ENCODE data around the gene TNRC18. TPM values are rescaled to one million over a fixed set of nuclear protein-coding genes. Genes with fewer than 3 reads are reported as not detected.
"Not testable (repeated sequence)": the region's sequence is repeated elsewhere in the genome, so short reads cannot be mapped to it uniquely, and the experiment has no call there.

TNRC18 gene
- total RNA-seq, 1 experiment from 2014 or later, result 159 TPM

DNA sequence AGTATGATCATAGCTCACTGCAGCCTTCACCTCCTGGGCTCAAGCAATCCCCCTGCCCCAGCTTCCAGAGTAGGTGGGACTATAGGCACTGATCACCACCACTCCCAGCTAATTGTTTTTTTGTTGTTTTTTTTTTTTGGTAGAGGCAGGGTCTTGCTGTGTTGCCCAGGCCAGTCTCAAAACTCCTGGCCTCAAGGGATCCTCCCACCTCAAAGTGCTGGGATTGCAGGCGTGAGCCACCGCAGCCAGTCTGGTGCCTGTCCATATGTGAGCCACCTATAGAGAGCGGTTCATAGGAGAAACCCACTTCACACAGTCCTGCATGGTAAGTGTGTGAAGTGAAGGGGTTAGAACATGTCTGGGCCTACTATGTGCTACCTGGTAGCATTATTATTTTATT is 93.3 kb downstream of the TNRC18 start:
- peaks cover 4% of the 10 kb centered on the region for H3F3A ChIP-seq (ENCODE audit: insufficient read depth, low read depth)
- intact Hi-C loops (cut with micrococcal nuclease; ENCODE audit: unreplicated experiment), result no loop called here
- no peaks in the 10 kb centered on the region for H3K27me3 ChIP-seq (ENCODE audit: insufficient read depth, low read depth)
- no peak for TF ChIP-seq EZH2 (IDR thresholded peaks at IDR 0.05; ENCODE audit: low read depth)
- TF ChIP-seq, protein P1, sequence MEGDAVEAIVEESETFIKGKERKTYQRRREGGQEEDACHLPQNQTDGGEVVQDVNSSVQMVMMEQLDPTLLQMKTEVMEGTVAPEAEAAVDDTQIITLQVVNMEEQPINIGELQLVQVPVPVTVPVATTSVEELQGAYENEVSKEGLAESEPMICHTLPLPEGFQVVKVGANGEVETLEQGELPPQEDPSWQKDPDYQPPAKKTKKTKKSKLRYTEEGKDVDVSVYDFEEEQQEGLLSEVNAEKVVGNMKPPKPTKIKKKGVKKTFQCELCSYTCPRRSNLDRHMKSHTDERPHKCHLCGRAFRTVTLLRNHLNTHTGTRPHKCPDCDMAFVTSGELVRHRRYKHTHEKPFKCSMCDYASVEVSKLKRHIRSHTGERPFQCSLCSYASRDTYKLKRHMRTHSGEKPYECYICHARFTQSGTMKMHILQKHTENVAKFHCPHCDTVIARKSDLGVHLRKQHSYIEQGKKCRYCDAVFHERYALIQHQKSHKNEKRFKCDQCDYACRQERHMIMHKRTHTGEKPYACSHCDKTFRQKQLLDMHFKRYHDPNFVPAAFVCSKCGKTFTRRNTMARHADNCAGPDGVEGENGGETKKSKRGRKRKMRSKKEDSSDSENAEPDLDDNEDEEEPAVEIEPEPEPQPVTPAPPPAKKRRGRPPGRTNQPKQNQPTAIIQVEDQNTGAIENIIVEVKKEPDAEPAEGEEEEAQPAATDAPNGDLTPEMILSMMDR (conservative IDR thresholded peaks at IDR 0.05), result no peak
- DNase-seq, result no peak
- H3K9me3 ChIP-seq (ENCODE audit: insufficient read depth, low read depth), result no peaks in the 10 kb centered on the region
- no TSS peak for BruUV-seq (replicated peaks)
- H3K4me3 ChIP-seq, result no peak overlapping the region
- no peak overlapping the region for H2AFZ ChIP-seq
- no peak overlapping the region for H3K4me2 ChIP-seq
- 0 out of 2 replicates have a peak, but pooled peaks cover 3% of the 10 kb centered on the region for H3K36me3 ChIP-seq (ENCODE audit: low read depth)
- peaks cover 36% of the 10 kb centered on the region for H4K20me1 ChIP-seq (ENCODE audit: insufficient read depth)
- CTCF ChIA-PET, result interaction anchor here (0.6 to 0.7 kb wide), 2 partner anchors 12 to 90 kb away, joined by 3 to 4 read pairs; no protein-coding TSS in a partner anchor
- no peaks in the 10 kb centered on the region for H3K9me2 ChIP-seq (ENCODE audit: insufficient read depth)
- H3K4me1 ChIP-seq (replicated peaks; ENCODE audit: insufficient read depth), result no peaks in the 10 kb centered on the region
- H3K79me2 ChIP-seq (ENCODE audit: low read depth), result no peaks in the 10 kb centered on the region
- no peak overlapping the region for H3K27ac ChIP-seq
- POLR2A ChIA-PET (ENCODE audit: unreplicated experiment), result no interaction called here

DNA sequence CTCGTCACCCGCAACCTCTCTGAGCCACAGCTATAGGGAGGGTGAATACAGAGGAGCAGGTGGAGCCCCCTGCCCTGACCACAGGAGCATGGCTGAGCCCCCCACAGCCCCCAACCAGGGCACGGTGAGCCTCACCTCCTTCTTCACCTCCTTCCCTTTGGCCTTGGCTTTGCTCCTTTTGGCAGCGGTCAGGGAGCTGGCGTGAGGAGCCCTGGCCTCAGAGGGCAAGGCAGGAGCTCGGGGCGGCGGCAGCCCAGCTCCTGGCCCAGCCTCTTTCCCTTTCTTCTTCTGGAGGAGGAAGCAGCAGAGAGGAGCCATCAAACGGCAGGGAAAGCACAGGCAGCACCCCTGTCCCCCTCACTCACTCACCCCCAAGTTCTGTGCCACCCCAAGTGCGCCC is 98.7 kb downstream of the TNRC18 start:
- Histone ChIP-seq H3K4me2 (no peak overlapping the region), H4K20me1 (ENCODE audit: insufficient read depth) (peaks cover 4% of the 10 kb centered on the region; the same call in 1 of the 2 replicates), H3K9me3 (ENCODE audit: insufficient read depth, low read depth) (no peaks in the 10 kb centered on the region), H3K27ac (no peak overlapping the region), H3K27me3 (ENCODE audit: insufficient read depth, low read depth) (no peaks in the 10 kb centered on the region), H3K36me3 (ENCODE audit: low read depth) (0 out of 2 replicates have a peak, but pooled peaks cover 5% of the 10 kb centered on the region), H3K79me2 (ENCODE audit: low read depth) (no peaks in the 10 kb centered on the region), H3K9me2 (ENCODE audit: insufficient read depth) (no peaks in the 10 kb centered on the region), H3K4me3 (no peak overlapping the region), H3K4me1 (replicated peaks; ENCODE audit: insufficient read depth) (no peaks in the 10 kb centered on the region), H3F3A (ENCODE audit: insufficient read depth, low read depth) (no peaks in the 10 kb centered on the region; the same call in 1 of the 2 replicates), H2AFZ (no peak overlapping the region)
- no peak for DNase-seq
- no peak for TF ChIP-seq EZH2 (IDR thresholded peaks at IDR 0.05; ENCODE audit: low read depth)
- TF ChIP-seq, protein P1 (conservative IDR thresholded peaks at IDR 0.05), result no peak
- POLR2A ChIA-PET (ENCODE audit: unreplicated experiment), result interaction anchor here (0.6 kb wide), 1 partner anchor 388 kb away, joined by 4 read pairs; no protein-coding TSS in a partner anchor
- no TSS peak for BruUV-seq (replicated peaks)
- CTCF ChIA-PET, result no interaction called here
- intact Hi-C loops (cut with micrococcal nuclease; ENCODE audit: unreplicated experiment), result no loop called here

DNA sequence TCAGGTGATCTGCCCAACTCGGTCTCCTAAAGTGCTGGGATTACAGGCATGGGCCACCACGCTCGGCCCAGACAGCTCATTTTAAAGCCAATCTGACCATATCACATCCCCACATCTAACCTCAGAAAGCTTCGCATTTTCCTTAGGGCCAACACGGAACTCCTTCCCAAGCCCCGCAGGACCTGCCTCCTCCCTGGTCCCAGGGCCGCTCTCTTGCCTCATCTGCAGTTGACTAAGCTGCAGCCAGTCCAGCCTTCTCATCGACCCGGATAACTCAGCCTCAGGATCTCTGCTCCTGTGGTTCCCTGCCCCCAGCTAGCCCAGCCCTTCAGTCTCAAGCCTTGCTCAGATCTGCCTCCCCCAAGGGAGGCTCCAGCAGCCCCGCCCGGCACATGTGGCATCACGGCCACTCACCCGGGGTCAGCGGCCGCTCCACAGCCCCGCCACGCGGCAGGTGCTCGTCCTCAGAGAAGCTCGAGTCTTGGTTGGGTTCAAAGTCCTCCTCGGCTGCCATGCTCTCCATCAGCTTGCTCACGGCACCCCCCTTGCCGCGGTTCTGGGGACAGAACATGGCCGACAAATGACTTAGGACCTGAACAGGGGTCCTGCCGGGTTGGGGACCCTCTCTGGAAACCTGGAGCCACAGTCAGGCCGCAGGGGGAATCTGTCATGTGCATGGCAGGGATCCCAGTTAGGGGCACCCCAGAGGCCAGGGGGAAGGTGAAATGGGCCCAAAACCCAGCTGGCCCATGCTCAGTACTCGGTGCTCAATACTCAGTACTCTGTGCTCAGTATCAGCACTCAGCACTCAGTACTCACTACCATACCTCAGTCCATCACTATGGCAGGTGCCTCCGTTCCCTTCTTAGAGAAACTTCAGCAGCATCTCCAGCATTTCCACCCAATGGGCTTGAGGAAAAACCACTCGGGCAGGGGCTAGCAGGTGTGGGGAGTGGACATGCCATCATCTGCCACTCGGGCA is 99.5 kb downstream of the TNRC18 start:
- H3K27me3 ChIP-seq (ENCODE audit: insufficient read depth, low read depth); H3K9me2 ChIP-seq (ENCODE audit: insufficient read depth); CTCF ChIA-PET; H3K4me1 ChIP-seq (replicated peaks; ENCODE audit: insufficient read depth); H3K79me2 ChIP-seq (ENCODE audit: low read depth); DNase-seq; H3F3A ChIP-seq (ENCODE audit: insufficient read depth, low read depth); H3K4me2 ChIP-seq; intact Hi-C loops (cut with micrococcal nuclease; ENCODE audit: unreplicated experiment); H4K20me1 ChIP-seq (ENCODE audit: insufficient read depth); BruUV-seq (replicated peaks); H2AFZ ChIP-seq; H3K27ac ChIP-seq; POLR2A ChIA-PET (ENCODE audit: unreplicated experiment); H3K4me3 ChIP-seq; H3K9me3 ChIP-seq (ENCODE audit: insufficient read depth, low read depth): not testable (repeated sequence)
- H3K36me3 ChIP-seq (ENCODE audit: low read depth), result peaks cover 10% of the 10 kb centered on the region; the same call in 1 of the 2 replicates
